Panc1 (cell line): Measurements from ENCODE around the gene CASTOR1.

Source experiments
- CTCF ChIP-seq: fragments of 450-650 bp; IDR thresholded peaks from 2 replicates; pipeline ENCODE4 v1.5.1; 2017; ENCODE audit warnings: mild to moderate bottlenecking
- POLR2AphosphoS5 ChIP-seq: IDR thresholded peaks from 2 replicates; pipeline ENCODE4 v1.6.1; 2012; ENCODE audit warnings: mild to moderate bottlenecking, low read depth, low read length, moderate library complexity
- TF ChIP-seq, protein P1 (sequence below), 2 experiments: IDR thresholded peaks; 2 replicates each; pipeline ENCODE4 v1.6.1; 2011 to 2012; ENCODE audit warnings: low read depth in 2 of 2, control low read depth in 1 of 2, low read length in 1 of 2, mild to moderate bottlenecking in 1 of 2, moderate library complexity in 1 of 2; ENCODE audit not compliant: insufficient read depth in 1 of 2

GRCh38 chr22:30285176-30285845 lies 4.0 kb downstream of the CASTOR1 start:
- no peak for TF ChIP-seq CTCF
- TF ChIP-seq, protein P1, sequence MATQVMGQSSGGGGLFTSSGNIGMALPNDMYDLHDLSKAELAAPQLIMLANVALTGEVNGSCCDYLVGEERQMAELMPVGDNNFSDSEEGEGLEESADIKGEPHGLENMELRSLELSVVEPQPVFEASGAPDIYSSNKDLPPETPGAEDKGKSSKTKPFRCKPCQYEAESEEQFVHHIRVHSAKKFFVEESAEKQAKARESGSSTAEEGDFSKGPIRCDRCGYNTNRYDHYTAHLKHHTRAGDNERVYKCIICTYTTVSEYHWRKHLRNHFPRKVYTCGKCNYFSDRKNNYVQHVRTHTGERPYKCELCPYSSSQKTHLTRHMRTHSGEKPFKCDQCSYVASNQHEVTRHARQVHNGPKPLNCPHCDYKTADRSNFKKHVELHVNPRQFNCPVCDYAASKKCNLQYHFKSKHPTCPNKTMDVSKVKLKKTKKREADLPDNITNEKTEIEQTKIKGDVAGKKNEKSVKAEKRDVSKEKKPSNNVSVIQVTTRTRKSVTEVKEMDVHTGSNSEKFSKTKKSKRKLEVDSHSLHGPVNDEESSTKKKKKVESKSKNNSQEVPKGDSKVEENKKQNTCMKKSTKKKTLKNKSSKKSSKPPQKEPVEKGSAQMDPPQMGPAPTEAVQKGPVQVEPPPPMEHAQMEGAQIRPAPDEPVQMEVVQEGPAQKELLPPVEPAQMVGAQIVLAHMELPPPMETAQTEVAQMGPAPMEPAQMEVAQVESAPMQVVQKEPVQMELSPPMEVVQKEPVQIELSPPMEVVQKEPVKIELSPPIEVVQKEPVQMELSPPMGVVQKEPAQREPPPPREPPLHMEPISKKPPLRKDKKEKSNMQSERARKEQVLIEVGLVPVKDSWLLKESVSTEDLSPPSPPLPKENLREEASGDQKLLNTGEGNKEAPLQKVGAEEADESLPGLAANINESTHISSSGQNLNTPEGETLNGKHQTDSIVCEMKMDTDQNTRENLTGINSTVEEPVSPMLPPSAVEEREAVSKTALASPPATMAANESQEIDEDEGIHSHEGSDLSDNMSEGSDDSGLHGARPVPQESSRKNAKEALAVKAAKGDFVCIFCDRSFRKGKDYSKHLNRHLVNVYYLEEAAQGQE (IDR thresholded peaks at IDR 0.05; ENCODE audit: insufficient read depth in 1 of 2, low read depth in 2 of 2, low read length in 1 of 2), result no peak
- TF ChIP-seq POLR2AphosphoS5, result no peak
